TTC549 (cell line): ENCODE measurements around the gene LRRC32.

Experiments used
- FAIRE-seq: peaks from 2 replicates; lab custom pipeline; 2012; peaks lifted over from hg19 to GRCh38; lab: Jason Lieb, UNC

The LRRC32 gene

GRCh38 chr11:76698321-76699043 is 27.9 kb upstream of the LRRC32 start:
- no peak for FAIRE-seq

DNA sequence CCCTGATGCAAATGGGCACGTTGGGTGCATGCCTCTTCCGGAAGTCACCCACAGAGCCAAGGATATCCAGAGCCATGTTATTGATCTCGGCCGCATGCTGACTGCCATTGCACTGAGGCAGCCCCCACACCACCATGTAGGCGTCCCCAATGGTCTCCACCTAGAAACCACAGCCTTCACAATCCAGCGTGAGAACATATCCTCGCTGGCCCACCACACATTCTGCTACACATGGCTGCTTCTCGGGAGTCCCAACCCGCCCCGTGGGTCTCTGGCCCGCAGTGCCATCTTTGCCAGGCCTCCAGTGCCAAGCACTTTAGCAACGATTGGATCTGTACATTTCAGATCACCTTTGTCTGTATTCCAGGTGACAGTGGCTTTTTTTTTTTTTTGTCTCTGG is 26.2 kb upstream of the LRRC32 start:
- no peak for FAIRE-seq

- FAIRE-seq = no peak
Measured at GRCh38 chr11:76695771-76696170, 25.2 kb upstream of the LRRC32 start.

GRCh38 chr11:76695133-76695532 is 24.6 kb upstream of the LRRC32 start:
- FAIRE-seq = no peak

- FAIRE-seq = no peak
Measured at GRCh38 chr11:76694664-76695063, 24.1 kb upstream of the LRRC32 start.

DNA sequence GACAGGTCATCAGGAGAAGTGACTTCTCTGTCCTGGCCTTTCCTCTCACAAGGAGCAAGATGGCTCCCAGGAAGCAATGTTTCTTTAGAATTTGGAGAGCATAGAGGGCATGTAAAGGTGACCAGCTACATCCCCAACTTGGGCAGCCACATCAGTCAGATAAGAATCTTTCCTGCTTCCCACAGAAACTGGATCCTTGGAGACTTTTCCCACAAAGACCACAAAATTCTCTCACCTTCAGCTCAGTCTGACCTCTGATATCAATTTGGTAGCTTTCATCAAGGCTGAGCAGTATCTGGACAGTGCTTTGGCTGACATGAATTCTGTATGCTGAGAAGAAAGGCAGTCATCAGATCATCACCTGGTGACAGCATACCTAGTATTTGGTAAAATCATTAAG is 23.3 kb upstream of the LRRC32 start:
- no peak for FAIRE-seq

GRCh38 chr11:76692956-76693355 is 22.4 kb upstream of the LRRC32 start:
- FAIRE-seq = no peak

DNA sequence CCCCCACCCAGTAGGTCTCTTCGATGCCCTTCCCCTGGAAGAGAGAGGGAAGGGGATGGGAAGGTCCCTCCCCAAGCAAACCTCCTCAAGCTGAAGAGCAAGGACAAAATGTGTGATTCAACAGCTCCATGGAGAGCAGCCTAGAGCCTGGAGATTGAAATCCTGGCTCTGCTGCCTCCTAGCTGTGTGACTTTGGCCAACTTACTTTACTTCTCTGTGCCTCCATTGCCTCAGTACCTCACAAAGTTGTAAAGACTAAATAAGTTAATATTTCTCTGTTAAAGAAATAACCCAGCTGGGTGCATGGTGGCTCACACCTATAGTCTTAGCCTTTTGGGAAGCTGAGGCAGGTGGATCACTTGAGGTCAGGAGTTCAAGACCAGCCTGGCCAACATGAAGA is 21.1 kb upstream of the LRRC32 start:
- FAIRE-seq = no peak

- no peak for FAIRE-seq
Measured at GRCh38 chr11:76690736-76691135, 20.2 kb upstream of the LRRC32 start.

- no peak for FAIRE-seq
Measured at GRCh38 chr11:76689313-76690260, 19.0 kb upstream of the LRRC32 start.

DNA sequence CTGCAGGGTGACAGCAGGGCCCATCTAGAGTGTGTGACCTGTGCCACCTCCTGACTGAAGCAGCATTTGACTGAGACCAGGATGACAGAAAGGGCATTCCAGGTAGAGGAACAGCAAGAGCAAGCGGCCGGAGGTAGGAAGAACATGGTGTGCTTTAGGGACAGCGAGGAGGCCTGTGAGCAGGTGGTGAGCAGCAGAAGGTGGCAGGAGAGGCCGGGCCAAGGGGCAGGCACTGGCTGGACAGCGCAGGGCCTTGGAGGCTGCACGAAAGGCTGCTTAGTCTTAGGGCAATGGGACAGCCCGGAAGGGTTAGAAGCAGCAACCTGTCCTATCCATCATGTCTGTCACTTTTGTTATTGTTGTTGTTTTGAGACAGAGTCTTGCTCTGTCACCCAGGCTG is 17.6 kb upstream of the LRRC32 start:
- FAIRE-seq = no peak

- FAIRE-seq = no peak
Measured at GRCh38 chr11:76686261-76687079, 15.9 kb upstream of the LRRC32 start.

DNA sequence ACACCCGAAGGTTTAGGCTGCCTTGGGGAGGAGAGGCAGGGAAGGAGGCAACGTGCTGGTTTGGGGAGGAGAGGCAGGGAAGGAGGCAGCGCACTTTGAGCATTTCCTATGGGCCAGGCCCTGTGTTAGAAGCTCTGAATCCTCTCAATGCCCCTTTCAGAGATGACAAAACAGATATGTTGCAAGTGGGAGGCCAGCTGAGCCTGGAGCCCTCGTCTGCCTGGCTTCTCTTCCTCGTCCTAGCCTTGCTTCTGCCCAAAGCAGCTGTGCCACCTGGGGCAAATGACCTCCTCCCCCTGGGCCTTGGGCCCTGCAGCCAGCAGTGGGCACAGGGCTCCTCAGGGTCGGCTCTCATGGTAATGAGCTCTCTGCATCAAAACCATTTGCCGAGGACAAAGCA is 15.3 kb upstream of the LRRC32 start:
- no peak for FAIRE-seq

DNA sequence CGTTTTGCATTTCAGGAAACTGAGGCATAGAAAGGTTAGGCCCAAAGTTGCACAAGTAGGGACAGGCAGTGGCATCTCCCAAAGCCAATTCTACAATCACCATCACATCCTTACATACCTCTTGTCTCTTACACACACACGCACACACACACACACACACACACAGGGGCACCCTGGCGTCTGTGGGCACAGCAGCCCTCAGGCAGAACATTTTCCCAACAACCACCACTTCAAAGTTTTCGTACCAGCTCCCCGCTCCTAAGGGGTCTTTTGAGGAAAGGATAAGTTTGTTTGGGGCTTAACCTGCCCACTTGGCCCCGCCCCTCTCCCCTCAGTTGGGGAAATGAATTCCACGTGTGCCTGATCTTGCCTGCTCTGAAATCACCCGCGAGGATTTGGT is 14.7 kb upstream of the LRRC32 start:
- no peak for FAIRE-seq

DNA sequence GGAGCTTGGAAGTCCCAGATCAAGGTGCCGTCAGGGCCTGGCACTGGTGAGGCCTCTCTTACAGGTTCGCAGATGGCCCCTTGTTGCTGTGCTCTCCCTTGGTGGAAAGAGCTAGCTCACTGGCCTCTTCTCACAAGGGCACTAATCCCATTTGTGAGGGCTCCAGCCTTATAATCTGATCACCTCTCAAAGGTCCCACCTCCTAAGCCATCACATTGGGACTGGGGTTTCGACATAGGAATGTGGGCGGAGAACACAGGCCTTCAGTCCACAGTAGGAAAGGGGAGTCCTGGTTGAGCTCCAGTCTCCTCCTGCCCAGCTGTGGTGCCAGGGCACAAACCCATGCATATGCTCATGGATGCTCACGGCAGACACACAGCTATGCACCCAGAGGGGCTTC is 14.0 kb upstream of the LRRC32 start:
- FAIRE-seq = no peak

DNA sequence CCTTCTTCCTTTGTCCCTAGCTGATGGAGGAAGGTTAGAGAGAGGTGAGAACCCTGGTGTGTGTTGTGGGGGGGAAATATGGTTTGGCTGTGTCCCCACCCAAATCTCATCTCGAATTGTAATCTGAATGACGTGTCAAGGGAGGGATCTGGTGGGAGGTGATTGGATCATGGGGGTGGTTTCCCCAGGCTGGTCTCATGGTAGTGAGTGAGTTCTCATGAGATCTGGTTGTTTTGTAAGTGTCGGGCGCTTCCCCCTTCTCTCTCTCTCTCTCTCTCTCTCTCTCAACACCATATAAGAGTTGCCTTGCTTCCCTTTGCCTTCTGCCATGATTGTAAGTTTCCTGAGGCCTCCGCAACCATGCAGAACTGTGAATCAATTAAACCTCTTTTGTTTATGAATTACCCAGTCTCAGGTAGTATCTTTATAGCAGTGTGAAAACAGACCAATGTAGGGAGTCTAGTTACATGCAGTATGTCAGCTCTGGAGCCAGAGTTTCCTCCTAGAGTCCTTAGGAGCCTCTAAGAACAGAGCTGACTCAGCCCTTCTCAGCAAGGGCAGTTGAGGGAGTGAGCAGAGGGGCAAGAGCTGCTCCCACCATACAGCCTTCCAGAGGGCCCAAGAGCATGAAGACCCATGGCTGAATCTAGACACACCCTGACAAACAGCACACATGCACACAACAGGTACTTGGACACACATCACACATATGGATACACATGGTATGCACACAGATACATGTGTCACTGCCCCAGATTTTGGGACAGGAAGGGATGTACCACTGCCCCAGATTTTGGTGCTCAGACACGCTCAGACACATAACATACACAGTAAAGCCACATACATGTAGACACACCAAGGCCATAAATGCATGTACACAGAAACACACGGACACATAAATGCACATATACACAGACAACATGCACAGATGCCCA is 12.9 kb upstream of the LRRC32 start:
- FAIRE-seq = no peak

DNA sequence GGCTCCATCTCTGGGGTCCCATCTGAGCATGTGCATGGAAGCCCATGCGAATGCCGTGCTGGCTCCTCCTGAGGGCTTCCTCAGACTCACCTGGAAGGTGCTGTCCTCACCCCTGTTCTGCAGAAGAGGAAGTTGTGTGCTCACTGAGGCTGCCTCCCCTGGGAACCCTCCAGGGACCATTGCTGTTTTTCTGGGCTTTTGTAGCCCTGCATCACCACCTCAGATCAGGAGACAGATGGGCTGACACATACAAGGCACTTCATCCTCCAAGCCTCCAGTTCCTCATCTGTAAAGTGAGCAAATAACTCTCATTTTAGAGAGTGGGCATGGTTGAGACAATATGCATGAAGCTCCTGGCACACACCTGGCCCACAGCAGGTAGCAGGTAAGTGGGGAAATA is 12.1 kb upstream of the LRRC32 start:
- no peak for FAIRE-seq

DNA sequence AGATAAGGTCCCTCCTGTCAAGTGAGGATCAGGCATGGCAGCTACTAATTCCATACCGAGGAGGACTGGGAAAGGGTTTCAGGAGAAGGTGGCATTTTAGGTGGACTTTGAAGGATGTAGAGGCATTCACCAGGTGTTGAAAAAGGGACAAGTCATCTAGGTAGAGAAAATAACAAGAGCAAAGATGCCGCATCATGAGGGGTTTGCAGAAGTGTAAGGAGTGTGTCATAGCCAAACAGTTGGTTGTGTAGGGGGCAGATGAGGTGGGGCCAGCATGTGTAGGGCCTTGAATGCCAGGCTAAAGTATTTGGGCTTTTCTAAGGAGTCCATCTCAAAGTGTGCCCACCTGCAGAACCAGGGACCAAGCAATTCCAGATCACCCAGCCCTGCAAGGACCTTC is 11.6 kb upstream of the LRRC32 start:
- no peak for FAIRE-seq

DNA sequence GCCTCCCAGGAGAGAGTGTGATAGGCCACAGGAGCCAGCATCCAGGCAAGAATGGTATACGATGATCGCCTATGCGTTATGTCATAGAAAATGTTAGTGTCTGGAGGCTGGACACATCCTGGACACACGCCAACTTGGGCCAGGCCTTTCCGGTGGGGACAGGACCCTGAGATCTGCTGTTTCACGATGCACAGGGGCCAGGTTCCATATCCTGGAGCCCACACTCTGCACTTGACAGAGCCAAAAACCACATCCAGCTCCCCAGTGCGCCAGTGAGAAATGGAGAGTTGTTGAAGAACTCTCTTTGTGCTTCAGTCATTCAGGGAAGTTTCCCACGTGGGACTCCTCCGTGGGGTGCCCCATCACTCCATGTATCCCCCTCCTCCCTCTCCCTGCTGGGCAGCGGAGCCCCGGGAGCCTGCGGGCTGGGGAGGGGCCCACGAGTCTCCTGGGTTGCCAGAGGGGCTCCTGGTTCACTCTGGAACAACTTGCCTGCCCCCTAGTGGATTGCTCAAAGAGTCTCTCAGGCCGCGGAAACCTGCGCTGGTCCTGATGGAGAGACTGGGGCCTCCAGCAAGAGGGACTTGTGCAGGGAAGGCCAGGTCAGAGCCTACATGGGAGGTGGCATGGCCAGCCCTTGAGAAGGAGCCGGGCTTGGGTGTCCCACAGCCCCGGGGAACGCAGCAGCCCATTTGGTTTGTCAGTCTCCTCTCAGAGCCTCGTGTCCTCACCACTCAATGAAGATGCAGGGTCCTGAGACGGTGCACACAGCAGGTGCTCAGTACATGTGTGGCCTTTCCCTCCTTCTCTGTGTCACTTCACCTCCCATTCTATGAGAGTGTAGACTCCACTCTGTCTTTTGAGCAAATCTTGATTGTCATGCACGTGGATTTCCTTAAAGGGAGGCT is 10.2 kb upstream of the LRRC32 start:
- FAIRE-seq = no peak

- no peak for FAIRE-seq
Measured at GRCh38 chr11:76678321-76678720, 7.8 kb upstream of the LRRC32 start.

DNA sequence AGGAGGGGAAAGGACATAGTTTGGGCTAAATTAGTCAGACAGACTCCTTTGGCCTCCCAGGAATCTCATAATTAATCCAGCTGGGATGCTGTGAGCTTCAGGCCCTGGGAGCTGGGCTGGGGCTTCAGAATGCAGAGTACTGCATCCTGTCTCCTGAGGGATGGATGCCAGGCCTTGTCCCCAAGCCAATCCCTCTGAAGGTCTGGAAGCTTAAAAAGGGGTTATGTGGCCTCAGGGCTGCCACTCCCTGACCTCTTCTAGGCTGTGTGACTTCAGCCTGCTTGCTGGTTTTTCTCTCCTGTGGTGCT is 6.9 kb upstream of the LRRC32 start:
- no peak for FAIRE-seq
